GM19397 (cell line): ENCODE measurements around the gene RAD9A.

ENCODE experiments used
- ATAC-seq: cut with Tn5 transposase; IDR thresholded peaks from one replicate; pipeline ENCODE4 v1.9.1; 2021; ENCODE audit warnings: mild to moderate bottlenecking, moderate library complexity; ENCODE audit not compliant: unreplicated experiment

Gene RAD9A

DNA sequence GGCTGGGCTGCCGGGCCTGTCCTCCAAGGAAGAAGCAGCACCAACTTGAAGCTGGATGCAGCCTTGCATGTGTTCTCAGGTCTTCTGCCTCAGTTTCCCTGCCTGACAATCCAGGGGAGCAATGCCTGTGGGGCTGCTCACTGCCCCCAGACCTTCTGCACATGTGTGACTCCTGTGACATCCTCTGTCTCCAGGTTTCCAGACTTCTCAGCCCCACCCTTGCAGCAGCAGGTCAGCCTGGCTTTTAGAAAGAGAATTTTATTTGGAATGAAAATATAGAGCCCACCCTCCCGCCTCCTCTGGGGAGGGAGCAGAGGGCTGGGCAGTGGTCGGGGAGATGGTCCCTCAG lies 46.0 kb downstream of the RAD9A start:
- ATAC-seq, result no peak

DNA sequence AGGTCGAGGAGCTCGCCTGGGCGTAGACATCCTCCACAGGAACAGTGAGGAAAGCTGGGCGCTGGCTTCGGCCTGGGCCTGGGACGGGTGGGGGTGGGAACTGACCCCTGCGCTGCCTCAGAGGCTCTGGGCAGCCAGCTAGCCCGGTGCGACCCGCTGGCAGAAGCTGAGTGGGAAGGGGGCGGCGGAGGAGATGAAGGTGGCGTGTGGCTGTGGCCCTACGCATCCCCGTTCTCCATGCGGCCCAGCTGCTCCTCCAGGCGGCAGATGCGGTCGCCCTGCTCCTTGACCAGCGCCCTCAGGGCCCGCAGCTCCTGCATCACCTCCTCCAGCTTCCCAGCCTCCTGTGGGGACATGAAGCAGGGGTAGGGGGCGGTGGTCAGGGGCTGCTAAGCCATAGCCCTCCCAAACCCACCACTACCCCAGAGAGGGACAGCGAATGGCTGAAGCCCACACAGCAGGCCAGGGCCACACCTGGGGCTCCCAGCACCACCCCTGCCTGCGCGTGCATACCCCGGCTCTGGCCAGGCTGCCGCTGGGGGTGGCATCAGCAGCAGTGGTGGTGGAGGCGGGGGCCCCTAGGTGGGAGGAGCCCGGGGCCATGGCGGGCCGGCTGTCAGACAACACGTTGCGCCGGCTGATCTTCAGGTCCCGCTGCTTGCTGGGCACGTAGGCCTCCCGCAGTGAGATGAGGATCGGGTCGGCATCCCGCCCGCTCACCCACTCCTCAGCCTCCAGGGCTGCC lies 46.5 kb downstream of the RAD9A start:
- no peak for ATAC-seq

DNA sequence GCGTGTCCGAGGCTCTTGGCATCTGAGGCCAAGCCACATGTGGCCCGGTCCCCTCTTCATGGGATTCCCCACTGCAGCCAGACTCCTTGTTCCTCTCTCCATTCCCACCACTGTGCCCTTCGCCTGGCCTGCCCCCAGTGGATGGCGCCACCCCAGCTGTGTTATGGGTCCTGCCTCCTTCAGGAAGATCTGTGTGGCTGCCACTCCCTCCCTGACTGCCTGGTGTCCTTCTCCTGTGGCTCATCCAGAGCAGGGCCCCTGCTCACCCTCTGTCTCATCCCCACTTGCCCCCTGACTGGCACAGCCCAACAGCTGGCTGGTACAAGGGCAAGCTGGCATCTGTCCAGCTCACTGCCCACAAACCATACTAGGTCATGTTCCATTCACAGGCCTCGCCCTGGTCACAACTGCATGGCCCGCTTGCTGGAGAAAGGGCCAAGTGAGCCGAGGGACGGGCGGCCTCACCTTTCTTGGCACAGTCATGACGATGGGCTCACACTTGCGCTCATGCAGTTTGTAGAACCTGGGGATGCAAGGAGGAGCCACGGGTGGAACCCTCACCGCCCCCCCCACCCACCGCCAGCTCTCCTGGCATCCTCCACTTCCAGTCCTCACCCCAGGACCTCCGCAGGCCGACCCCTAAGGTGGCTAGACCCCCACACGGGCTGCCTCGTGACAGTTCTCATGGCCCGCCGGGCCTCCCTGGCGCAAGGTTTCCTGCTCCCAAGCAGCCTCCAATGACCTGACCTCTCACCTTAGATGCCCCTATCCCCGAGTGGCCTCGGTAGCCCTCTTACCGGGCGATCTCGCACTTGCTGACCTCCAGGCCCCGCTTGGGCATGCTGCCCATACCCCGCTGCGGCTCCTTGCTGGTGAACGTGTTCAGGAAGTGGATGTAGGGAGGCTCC lies 47.8 kb downstream of the RAD9A start:
- no peak for ATAC-seq

DNA sequence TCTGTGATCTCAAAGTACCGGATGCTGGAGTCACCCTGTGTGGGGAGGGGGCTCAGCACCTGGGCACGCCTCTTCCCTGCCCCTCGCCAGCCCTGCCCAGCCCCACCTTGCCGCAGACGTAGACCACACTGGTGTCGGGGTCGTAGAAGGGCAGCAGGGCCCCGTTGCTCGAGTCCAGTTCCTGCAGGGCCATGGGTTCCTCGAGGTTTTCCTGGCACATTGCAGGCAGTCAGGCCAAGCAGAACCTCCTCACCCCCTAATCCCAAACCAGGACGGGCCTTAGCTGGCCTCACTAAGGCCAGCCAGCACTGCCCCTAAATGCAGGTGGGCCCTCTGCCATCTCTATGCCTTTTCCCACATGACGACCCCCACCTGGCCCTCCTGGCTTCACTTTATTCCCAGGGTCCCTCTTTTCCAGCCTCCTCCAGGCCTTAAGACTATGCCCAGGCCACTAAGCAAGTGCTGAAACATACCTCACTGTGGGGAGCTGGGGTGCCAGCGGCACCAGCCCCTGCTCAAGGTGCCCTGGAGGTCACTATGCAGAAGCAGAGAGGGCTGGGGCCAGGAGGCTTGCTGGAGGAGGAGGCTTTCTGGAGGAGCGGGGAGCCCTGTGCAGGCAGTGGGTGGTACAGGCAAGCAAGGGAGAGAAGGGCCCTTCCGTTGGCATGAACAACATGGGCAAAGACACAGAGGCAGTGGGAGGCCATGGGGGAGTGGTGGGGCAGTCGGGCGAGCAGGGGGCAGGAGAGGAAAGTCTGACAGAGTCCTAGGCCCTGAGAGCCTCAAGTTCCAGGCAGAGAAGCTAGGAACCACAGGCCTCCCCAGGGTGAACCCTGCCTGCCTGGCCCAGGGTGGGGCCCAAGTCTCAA lies 48.7 kb downstream of the RAD9A start:
- no peak for ATAC-seq

GRCh38 chr11:67441098-67441563 lies 49.3 kb downstream of the RAD9A start:
- no peak for ATAC-seq

- ATAC-seq, result no peak
Observed at GRCh38 chr11:67441731-67442351, 50.1 kb downstream of the RAD9A start.

DNA sequence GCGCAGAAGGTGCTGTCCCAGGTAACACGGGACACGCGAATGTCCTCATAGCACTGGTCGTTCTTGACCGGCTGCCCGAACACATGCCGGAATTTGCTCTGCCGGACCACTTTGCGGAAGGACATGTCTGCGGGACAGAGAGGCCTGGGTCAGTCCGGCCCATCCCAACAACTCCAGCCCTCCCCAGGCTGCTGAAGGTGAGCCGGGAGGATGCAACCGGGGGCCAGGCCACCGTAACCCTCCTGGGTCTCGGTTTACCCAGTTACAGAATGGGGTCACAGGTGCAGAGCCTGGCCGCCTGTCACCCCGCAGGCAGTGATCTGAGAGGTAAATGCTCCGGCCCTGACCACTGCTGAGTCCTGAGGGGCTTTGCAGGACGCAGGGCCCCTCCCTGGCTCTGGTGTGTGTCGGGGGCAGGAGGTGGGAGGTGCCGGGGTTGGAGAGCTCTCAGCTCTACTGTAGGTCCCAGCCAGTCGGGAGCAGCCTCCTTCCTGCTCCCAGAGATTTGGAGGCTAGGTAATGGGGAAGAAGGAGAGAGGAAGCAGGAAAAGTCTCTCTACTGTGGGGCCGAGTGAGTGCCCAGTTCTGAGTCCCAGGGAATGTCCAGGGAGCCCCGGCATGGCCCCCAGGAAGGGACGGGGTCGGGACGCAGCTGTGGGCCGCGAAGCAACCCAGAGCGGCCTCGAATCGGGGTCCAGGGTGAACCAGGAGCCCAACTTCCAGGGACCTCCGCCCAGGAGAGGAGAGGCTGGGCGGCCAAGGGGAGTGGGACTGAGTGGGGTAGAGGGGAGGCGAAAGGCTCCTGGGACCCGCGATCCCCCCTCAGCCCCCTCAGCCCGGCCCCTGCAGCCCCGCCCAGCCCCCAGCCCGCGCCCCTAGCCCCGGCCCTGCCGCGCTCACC lies 51.0 kb downstream of the RAD9A start:
- no peak for ATAC-seq

DNA sequence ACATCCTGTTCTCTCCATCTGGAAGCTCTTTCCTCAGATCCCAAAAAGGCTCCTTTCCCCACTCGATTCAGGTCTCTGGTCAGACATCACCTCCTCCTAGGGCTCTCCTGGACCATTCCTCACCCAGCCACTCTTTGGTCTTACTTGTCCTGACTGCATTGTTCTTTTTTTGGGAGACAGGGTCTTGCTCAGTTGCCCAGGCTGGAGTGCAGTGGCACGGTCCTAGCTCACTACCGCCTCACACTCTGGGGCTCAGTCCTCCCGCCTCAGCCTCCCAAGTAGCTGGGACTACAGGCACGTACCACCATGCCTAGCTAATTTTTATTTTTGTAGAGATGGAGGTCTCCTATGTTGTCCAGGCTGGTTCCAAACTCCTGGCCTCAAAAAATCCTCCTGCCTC lies 53.7 kb downstream of the RAD9A start:
- no peak for ATAC-seq
